H9 (cell line): ENCODE measurements around the gene JMJD7. TPM values are rescaled to one million over a fixed set of nuclear protein-coding genes. Genes with fewer than 3 reads are reported as not detected.

ENCODE experiments used
- DNase-seq: peaks from one replicate; pipeline ENCODE4 v3.0.0-alpha.2; 2017
- H2AFZ ChIP-seq: one replicate; pipeline ENCODE4 v1.6.1; 2013; ENCODE audit warnings: mild to moderate bottlenecking, low read length, control low read depth, moderate library complexity
- H2AK5ac ChIP-seq: 2 replicates; pipeline ENCODE4 v1.6.1; 2013; ENCODE audit warnings: low read length, control low read depth, mixed read lengths; ENCODE audit not compliant: insufficient read length
- H2BK120ac ChIP-seq: one replicate; pipeline ENCODE4 v1.6.1; 2013; ENCODE audit warnings: low read depth, mild to moderate bottlenecking, low read length, control low read depth, inconsistent platforms; ENCODE audit not compliant: poor library complexity, severe bottlenecking
- H2BK12ac ChIP-seq: 2 replicates; pipeline ENCODE4 v1.6.1; 2013; ENCODE audit warnings: low read length, control low read depth, mixed read lengths, low read depth; ENCODE audit not compliant: insufficient read length
- H2BK15ac ChIP-seq: 2 replicates; pipeline ENCODE4 v1.6.1; 2013; ENCODE audit warnings: low read depth, low read length, control low read depth
- H2BK20ac ChIP-seq: one replicate; pipeline ENCODE4 v1.6.1; 2013; ENCODE audit warnings: low read depth, mild to moderate bottlenecking, low read length, control low read depth, inconsistent platforms; ENCODE audit not compliant: poor library complexity, severe bottlenecking
- H2BK5ac ChIP-seq: 2 replicates; pipeline ENCODE4 v1.6.1; 2013; ENCODE audit warnings: low read length, control low read depth, mixed read lengths; ENCODE audit not compliant: insufficient read length
- H3K14ac ChIP-seq: 2 replicates; pipeline ENCODE4 v1.6.1; 2013; ENCODE audit warnings: low read length, control low read depth; ENCODE audit not compliant: insufficient read depth
- H3K18ac ChIP-seq: 2 replicates; pipeline ENCODE4 v1.6.1; 2013; ENCODE audit warnings: low read depth, mild to moderate bottlenecking, mixed read lengths, low read length, control low read depth; ENCODE audit not compliant: insufficient read length
- H3K23ac ChIP-seq: 2 replicates; pipeline ENCODE4 v1.6.1; 2013; ENCODE audit warnings: low read length, control low read depth, mixed read lengths, low read depth; ENCODE audit not compliant: insufficient read length
- H3K23me2 ChIP-seq: 2 replicates; pipeline ENCODE4 v1.6.1; 2013; ENCODE audit warnings: low read depth, mild to moderate bottlenecking, mixed read lengths, low read length, control low read depth; ENCODE audit not compliant: insufficient read length, poor library complexity, severe bottlenecking
- H3K27ac ChIP-seq: 2 replicates; pipeline ENCODE4 v1.5.1; 2013; ENCODE audit warnings: low read length, control low read depth, mixed read lengths, low read depth; ENCODE audit not compliant: insufficient read length
- H3K27me3 ChIP-seq: 2 replicates; pipeline ENCODE4 v1.6.1; 2013; ENCODE audit warnings: low read length, control low read depth, inconsistent platforms; ENCODE audit not compliant: insufficient read depth
- H3K4ac ChIP-seq: 2 replicates; pipeline ENCODE4 v1.6.1; 2013; ENCODE audit warnings: low read depth, mild to moderate bottlenecking, control low read depth, inconsistent platforms, low read length, moderate library complexity
- H3K4me1 ChIP-seq: 2 replicates; pipeline ENCODE4 v1.6.1; 2013; ENCODE audit warnings: low read length, control low read depth, inconsistent platforms; ENCODE audit not compliant: insufficient read depth
- H3K4me2 ChIP-seq: 2 replicates; pipeline ENCODE4 v1.6.1; 2013; ENCODE audit warnings: low read length, control low read depth, mixed read lengths; ENCODE audit not compliant: insufficient read length, insufficient read depth
- H3K56ac ChIP-seq: 2 replicates; pipeline ENCODE4 v1.6.1; 2013; ENCODE audit warnings: low read depth, mild to moderate bottlenecking, mixed read lengths, low read length, control low read depth; ENCODE audit not compliant: insufficient read length
- H3K79me1 ChIP-seq: 2 replicates; pipeline ENCODE4 v1.6.1; 2013; ENCODE audit warnings: low read depth, mild to moderate bottlenecking, moderate library complexity, low read length, control low read depth, inconsistent platforms; ENCODE audit not compliant: insufficient read depth, poor library complexity, severe bottlenecking
- H3K79me2 ChIP-seq: 2 replicates; pipeline ENCODE4 v1.6.1; 2013; ENCODE audit warnings: low read length, control low read depth, inconsistent platforms; ENCODE audit not compliant: insufficient read depth
- H3K9ac ChIP-seq: 2 replicates; pipeline ENCODE4 v1.6.1; 2013; ENCODE audit warnings: low read length, control low read depth, mixed read lengths; ENCODE audit not compliant: insufficient read length; ENCODE audit errors: extremely low read depth
- H3K9me3 ChIP-seq: one replicate; pipeline ENCODE4 v1.6.1; 2013; ENCODE audit warnings: low read depth, low read length, inconsistent platforms; ENCODE audit not compliant: control insufficient read depth
- H3T11ph ChIP-seq: one replicate; pipeline ENCODE4 v1.6.1; 2013; ENCODE audit warnings: mild to moderate bottlenecking, low read length, control low read depth, inconsistent platforms
- H4K20me1 ChIP-seq: one replicate; pipeline ENCODE4 v1.6.1; 2013; ENCODE audit not compliant: control insufficient read depth, insufficient read length, insufficient read depth
- H4K5ac ChIP-seq: 2 replicates; pipeline ENCODE4 v1.6.1; 2013; ENCODE audit warnings: low read depth, mild to moderate bottlenecking, mixed read lengths, low read length, control low read depth; ENCODE audit not compliant: insufficient read length
- H4K8ac ChIP-seq: replicated peaks from 2 replicates; pipeline ENCODE4 v1.6.1; 2013; ENCODE audit warnings: low read length, control low read depth, mixed read lengths, low read depth; ENCODE audit not compliant: insufficient read length
- H4K91ac ChIP-seq: 2 replicates; pipeline ENCODE4 v1.6.1; 2013; ENCODE audit warnings: low read depth, mild to moderate bottlenecking, moderate library complexity, mixed read lengths, low read length, control low read depth; ENCODE audit not compliant: insufficient read length
- H3K27ac Mint-ChIP-seq, 3 experiments: 2 replicates in 2 of 3; 3 replicates in 1 of 3; pipeline ENCODE4 v1.8.0; 2020 to 2021; ENCODE audit warnings: mixed read lengths in 3 of 3, mild to moderate bottlenecking in 1 of 3, moderate library complexity in 1 of 3
- H3K27me3 Mint-ChIP-seq: 2 replicates; pipeline ENCODE4 v1.8.0; 2021; ENCODE audit warnings: low read depth, mild to moderate bottlenecking, moderate library complexity, mixed read lengths
- H3K36me3 Mint-ChIP-seq, 3 experiments: 2 replicates in 2 of 3; 3 replicates in 1 of 3; pipeline ENCODE4 v1.8.0; 2020 to 2021; ENCODE audit warnings: low read depth in 3 of 3, mixed read lengths in 3 of 3; ENCODE audit not compliant: insufficient read depth in 1 of 3
- H3K4me1 Mint-ChIP-seq, 2 experiments: 2 replicates each; pipeline ENCODE4 v1.8.0; 2020; ENCODE audit warnings: mixed read lengths in 2 of 2
- H3K4me3 Mint-ChIP-seq, 2 experiments: 2 replicates in 1 of 2; 3 replicates in 1 of 2; pipeline ENCODE4 v1.8.0; 2020 to 2021; ENCODE audit warnings: mild to moderate bottlenecking in 2 of 2, mixed read lengths in 2 of 2, moderate library complexity in 1 of 2
- H3K9me3 Mint-ChIP-seq, 2 experiments: 2 replicates in 1 of 2; 3 replicates in 1 of 2; pipeline ENCODE4 v1.8.0; 2020; ENCODE audit warnings: mild to moderate bottlenecking in 2 of 2, mixed read lengths in 2 of 2, moderate library complexity in 1 of 2
- CTCF ChIP-seq: fragments of 200-600 bp; sonication (generic); conservative IDR thresholded peaks from 3 replicates; pipeline ENCODE4 v1.8.0; 2021; ENCODE audit warnings: antibody characterized with exemption, mild to moderate bottlenecking
- WGBS: extraction: QIAGEN DNeasy Blood & Tissue Kit; methylation state at CpG from one replicate; pipeline ENCODE4 v1.1.7; 2013; ENCODE audit warnings: missing lambda C conversion rate, low lambda C conversion rate, mixed read lengths; ENCODE audit not compliant: insufficient read length; ENCODE audit errors: extremely low coverage; 5-methylcytosine and 5-hydroxymethylcytosine counted together
- total RNA-seq: library from RNA; stranded (reverse); gene quantifications from 2 replicates; pipeline ENCODE4 v1.2.1, GENCODE V29; 2021

The JMJD7 gene
- total RNA-seq, 1 experiment from 2014 or later = 13.3 TPM

GRCh38 chr15:41882689-41883483 lies 55.0 kb downstream of the JMJD7 start:
- WGBS = no CpG with 5 or more reads among the region's 14 CpGs
- no peaks in the 10 kb centered on the region; a peak in 1 of 5 replicates for H3K9me3 Mint-ChIP-seq
- Histone ChIP-seq H3K56ac (no peak overlapping the region), H3K23ac (no peak overlapping the region), H2AFZ (no peak overlapping the region), H3K14ac (no peak overlapping the region), H4K5ac (no peak overlapping the region), H3T11ph (no peak overlapping the region), H2BK120ac (no peak overlapping the region), H3K23me2 (peaks cover 3% of the 10 kb centered on the region), H3K9ac (no peak overlapping the region), H2BK15ac (no peak overlapping the region), H2BK20ac (no peak overlapping the region), H3K18ac (no peak overlapping the region), H2BK5ac (no peak overlapping the region), H3K4me1 (no peaks in the 10 kb centered on the region), H4K20me1 (no peaks in the 10 kb centered on the region), H3K79me1 (no peaks in the 10 kb centered on the region), H3K27me3 (peaks cover 7% of the 10 kb centered on the region; the same call in 1 of the 2 replicates), H3K4ac (no peak overlapping the region), H4K91ac (no peak overlapping the region), H2AK5ac (no peak overlapping the region), H2BK12ac (no peak overlapping the region), H3K9me3 (no peaks in the 10 kb centered on the region), H3K79me2 (no peaks in the 10 kb centered on the region), H3K27ac (no peak overlapping the region), H4K8ac (no peak overlapping the region), H3K4me2 (peak overlapping the region; percentile 32)
- peaks cover 0 to 1% (median 0%) of the 10 kb centered on the region in 3 experiments; a peak in 2 of 7 replicates for H3K36me3 Mint-ChIP-seq
- TF ChIP-seq CTCF = no peak
- H3K4me3 Mint-ChIP-seq = peak overlapping the region; percentile 46 to 50; a peak in 4 of 5 replicates
- DNase-seq = no peak
- peaks cover 47% of the 10 kb centered on the region for H3K27me3 Mint-ChIP-seq
- peak overlapping the region in 1 of 3 experiments; percentile 23; a peak in 1 of 7 replicates for H3K27ac Mint-ChIP-seq
- H3K4me1 Mint-ChIP-seq = peaks cover 4 to 10% of the 10 kb centered on the region in 2 experiments
